Central memory CD4-positive, alpha-beta T cell (primary cell): ENCODE measurements around the gene TDRD7.

Experiments used
- DNase-seq: peaks from one replicate; pipeline ENCODE4 v3.0.0; 2022

TDRD7 gene

GRCh38 chr9:97507428-97507984 is 95.6 kb downstream of the TDRD7 start:
- no peak for DNase-seq

GRCh38 chr9:97508852-97509251 is 97.0 kb downstream of the TDRD7 start:
- DNase-seq, result no peak

- DNase-seq, result no peak
Measured at GRCh38 chr9:97510797-97511654, 99.1 kb downstream of the TDRD7 start.

DNA sequence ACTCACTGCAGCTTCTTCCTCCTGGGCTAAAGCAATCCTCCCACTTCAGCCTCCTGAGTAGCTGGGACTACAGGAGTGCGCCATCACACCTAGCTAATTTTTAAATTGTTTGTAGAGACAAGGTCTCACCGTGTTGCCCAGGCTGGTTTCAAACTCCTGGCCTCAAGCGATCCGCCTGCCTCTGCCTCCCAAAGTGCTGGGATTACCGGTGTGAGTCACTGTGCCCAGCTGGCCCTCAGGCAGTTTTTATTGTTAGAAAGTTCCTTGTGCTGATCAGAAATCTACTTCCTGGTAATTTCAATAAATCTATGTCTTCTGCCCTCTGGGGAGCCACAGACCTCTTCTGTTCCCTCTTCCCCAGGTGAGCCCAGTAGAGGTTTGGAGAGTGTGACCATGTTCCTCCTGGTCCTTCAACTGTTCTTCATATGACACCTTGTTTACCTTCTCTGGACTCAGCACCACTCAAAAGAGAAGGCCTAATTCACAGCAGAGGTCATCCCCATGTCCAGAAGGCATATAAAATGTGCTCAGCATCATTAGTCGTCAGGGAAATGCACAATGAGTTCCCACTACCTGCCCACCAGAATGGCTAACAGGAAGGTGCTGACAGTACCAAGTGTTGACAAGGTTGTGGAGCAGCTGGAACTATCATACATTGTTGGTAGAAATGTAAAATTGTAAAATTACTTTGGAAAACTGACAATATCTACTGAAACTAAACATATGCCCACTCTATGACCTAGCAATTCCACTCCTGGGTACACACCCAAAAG is 99.9 kb downstream of the TDRD7 start:
- DNase-seq, result no peak

- no peak for DNase-seq
Measured at GRCh38 chr9:97512966-97513560, 101.2 kb downstream of the TDRD7 start.

GRCh38 chr9:97514531-97514930 is 102.6 kb downstream of the TDRD7 start:
- no peak for DNase-seq

- no peak for DNase-seq
Measured at GRCh38 chr9:97515662-97516061, 103.8 kb downstream of the TDRD7 start.

DNA sequence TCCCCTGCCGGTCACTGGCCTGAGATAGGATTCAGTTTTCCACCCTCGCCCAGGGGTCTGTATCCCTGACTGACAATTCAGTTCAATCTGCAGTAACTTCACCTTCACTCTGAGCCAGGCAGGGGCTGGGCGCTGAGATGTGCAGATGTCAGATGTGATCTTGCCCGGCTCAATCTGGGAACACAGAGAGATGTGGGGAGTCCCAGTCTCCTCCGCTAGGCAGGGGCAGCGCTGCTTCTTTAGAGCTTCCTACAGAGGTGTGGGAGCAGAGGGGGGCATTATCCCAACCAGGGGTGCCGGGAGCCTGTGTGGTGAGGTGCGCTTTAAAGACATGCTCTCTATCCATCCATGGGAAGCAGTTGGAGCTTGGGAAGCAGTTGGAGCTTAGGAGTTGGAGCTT is 104.2 kb downstream of the TDRD7 start:
- DNase-seq, result no peak

DNA sequence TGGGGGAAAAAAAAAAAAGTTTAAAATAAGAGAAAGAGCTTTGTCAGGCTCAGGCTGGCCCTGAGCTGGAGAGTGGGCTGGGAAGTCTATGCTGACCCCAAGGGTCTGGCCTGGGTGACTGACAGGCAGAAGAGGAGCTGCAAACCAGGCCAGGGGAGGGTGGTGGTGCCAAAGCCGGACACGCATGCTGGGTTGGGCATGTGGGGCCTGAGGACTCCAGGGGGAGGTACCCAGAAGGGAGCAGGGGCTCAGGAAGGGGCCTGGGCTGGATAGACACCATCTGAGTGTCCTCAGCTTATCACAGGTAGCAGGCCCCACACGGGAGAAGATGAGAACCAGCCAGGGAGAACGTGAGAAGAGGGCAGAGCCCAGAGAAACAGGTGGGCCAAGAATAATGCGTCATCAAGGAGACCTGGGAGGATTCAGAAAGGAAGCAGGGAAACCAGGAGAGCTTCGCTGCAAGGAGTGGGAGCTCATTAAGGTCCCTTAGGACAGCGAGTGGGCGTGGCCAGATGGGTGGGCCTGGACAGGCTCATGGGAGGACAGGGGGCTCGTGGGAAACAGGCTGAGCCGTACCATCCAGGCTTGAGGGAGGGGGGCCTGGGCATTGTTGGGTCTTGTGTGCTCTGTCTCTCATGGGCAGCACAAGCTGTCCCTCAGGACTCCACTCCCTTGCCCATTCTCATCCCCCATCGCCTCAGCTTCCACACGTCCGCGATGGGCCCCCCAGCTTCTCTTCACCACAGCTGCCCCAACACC is 105.6 kb downstream of the TDRD7 start:
- no peak for DNase-seq

- DNase-seq, result no peak
Measured at GRCh38 chr9:97518166-97518908, 106.4 kb downstream of the TDRD7 start.

- no peak for DNase-seq
Measured at GRCh38 chr9:97518909-97519307, 107.0 kb downstream of the TDRD7 start.

DNA sequence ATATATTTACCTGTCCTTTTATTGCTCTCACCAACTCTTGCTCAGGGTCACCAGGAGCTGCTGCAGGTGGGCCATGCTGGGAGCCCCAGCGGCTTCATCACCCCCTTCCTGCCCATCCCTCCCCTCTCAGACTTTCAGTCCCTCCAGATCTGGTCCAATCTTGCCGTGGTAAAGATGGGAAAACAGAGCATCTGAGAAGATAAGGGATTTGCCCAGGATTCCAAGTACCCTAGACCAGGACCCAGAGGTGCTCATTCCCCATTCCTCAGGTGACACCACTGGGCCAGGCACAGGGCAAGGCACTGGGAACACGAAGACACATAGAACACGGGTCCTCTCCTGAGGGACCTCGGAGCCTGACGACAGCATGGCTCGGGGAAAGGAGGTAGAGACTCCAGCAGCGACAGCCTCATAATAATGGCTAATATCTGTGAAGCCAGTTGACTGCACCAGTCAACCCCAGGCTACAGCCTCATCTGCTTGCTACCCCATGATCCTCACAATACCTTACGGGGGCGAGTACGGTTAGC is 107.6 kb downstream of the TDRD7 start:
- no peak for DNase-seq

- no peak for DNase-seq
Measured at GRCh38 chr9:97521576-97522333, 109.9 kb downstream of the TDRD7 start.

DNA sequence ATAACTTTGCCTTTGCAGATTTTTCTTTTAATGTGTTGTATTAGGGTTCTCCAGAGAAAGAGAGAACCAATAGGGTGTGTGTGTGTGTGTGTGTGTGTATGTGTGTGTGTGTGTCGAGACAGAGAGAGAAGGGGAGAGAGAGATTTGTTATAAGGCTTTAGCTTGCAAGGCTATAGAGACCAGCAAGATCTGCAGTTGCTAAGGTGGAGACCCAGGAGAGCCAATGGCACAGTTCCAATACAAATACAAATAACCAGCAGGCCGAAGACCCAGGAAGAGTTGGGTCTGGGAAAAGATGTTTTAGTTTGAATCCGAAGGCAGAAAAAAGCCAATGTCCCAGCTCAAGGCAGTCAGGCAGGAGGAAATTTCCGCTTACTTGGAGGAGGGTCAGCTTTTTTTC is 112.5 kb downstream of the TDRD7 start:
- DNase-seq, result no peak

DNA sequence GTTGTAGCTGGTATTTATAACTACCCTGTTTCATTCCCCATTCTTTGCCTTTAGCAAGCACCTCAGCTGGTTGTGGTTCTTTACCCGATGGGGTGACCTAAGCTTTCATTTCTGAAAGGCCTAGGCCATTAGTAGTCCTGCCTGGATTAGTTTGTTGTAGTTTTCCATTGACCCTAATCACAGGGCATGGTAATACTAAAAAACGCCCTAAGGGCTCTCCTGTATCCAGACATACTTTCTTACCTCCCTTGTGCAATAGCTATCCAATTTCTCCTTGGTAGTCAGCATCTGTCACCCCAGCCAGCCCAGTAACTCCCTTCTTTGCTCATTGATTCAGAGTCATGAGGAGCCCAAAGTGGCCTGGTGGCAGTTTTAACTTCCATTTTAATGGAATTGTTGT is 113.6 kb downstream of the TDRD7 start:
- no peak for DNase-seq

GRCh38 chr9:97526895-97527575 is 115.1 kb downstream of the TDRD7 start:
- DNase-seq, result no peak

DNA sequence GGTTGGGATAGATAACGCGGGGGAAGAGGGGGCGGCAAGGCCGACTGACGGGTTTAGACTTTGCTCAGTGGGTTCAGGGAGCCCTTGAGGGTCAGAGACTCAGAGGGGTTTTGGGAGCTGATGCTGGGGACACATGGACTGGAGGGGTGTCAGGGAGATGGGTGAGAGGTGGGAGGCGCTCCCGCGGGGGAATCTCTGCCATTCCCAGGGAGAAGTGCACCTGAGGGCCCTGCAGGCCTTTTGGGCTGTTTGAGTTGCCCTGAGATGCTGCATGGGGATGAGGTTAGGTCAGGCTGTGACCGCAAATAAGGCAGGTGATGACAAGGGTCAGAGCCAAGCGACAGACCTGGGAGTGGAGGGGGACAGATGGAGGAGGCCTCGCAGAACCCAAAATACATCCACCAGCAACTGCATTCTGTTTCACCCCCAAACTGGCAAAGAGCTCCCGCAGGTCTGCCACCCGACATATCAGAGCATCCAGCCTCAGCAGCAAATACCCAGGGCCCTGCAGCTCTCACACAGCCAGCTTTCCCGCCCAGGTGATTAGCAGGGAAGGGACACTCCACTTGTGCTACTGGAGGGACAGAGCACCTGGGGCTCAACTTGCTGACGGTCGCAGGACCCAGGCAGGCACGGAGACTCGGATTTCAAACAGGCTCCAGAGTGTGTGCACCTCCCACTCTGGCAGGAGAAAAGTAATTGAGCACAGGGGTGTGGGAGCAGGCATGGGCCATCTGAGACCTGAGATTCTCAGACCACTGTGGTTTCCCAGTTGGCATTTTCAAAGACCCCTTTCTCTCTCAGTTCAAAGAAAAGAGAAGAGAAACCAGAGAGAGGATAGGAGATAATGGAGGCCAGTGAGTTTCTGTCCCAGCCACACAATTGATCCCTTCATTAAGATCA is 116.0 kb downstream of the TDRD7 start:
- DNase-seq, result no peak

GRCh38 chr9:97528529-97529230 is 116.8 kb downstream of the TDRD7 start:
- DNase-seq, result no peak
